ENCODE measurements around the gene COL10A1.
"Not testable (repeated sequence)": the region's sequence is repeated elsewhere in the genome, so short reads cannot be mapped to it uniquely, and the experiment has no call there.

COL10A1 gene

DNA sequence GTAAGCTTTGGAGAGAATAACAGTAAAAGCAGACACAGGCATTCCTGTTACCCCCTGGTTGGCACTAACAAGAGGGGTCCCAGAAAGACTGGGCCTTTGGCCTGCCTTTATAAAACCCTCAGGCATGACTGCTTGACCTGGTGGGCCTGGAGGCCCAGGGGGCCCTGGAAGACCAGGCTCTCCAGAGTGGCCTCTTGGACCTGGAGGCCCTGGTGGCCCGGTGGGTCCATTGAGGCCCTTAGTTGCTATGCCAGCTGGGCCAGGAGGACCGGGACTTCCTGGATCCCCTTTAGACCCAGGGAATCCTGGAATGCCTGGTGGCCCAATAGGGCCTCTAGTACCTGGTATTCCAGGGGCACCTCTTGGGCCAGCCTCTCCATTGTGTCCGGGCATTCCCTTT is 5.5 kb downstream of the COL10A1 start:
- no peak for DNase-seq (ENCODE audit: low read depth in 2 of 2)

DNA sequence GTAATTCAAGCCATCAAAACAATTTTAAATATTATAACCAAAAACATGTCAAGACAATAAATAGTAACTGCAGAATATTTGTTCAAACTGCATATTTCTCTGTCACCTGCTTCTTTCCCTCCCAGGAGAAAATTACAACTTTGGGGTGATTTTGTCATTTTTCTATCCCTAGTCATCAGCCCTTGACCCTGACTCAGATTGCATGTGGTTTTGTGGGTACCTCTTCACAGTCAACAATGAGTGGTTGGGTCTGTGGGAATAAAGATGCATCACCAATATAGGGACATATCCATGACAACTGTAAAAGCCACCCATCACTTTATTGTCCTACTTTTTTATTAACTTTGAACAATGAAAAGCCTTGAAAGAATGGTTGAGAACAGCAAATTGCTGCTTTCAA is 7.3 kb downstream of the COL10A1 start:
- DNase-seq (ENCODE audit: low read depth in 2 of 2), result no peak

DNA sequence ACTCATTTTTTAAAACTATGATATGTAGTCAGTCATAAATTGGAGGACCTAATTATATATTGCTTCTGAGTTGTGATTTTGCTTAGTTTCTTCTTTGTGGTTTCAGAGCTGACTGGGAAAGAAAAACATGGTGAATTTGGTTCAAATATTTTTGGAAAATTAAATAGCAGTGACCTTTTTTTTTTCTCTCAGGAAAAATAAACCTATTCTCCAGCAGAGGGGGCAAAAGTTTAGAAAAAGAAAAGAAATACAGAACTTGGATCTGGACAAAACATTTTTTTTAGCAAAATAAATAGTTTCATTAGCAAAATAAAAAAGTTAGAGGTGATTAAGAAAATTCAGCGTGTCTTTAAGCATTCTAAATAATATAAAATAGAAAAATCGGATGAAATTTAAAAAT is 10.2 kb downstream of the COL10A1 start:
- no peak for DNase-seq (ENCODE audit: low read depth in 2 of 2)

DNA sequence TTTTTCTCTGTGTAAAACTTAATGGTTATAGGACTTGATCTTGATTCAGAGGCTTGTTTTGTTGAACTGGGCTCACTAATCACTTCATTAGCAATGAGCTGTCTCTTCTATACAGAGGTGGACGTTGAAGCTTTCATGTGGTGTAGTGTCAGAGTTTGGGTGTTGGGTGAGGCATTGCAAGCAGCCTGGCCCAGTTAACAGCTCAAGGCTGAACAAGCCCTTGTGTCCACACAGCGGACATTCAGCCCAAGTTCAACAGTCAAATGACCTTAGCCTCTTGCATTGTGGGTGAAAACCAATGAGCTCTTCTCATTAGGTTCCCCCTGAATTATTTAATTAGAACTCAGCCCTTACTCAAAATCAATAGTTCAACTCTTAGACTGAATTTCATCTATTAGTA is 12.5 kb downstream of the COL10A1 start:
- no peak for DNase-seq (ENCODE audit: low read depth in 2 of 2)

DNA sequence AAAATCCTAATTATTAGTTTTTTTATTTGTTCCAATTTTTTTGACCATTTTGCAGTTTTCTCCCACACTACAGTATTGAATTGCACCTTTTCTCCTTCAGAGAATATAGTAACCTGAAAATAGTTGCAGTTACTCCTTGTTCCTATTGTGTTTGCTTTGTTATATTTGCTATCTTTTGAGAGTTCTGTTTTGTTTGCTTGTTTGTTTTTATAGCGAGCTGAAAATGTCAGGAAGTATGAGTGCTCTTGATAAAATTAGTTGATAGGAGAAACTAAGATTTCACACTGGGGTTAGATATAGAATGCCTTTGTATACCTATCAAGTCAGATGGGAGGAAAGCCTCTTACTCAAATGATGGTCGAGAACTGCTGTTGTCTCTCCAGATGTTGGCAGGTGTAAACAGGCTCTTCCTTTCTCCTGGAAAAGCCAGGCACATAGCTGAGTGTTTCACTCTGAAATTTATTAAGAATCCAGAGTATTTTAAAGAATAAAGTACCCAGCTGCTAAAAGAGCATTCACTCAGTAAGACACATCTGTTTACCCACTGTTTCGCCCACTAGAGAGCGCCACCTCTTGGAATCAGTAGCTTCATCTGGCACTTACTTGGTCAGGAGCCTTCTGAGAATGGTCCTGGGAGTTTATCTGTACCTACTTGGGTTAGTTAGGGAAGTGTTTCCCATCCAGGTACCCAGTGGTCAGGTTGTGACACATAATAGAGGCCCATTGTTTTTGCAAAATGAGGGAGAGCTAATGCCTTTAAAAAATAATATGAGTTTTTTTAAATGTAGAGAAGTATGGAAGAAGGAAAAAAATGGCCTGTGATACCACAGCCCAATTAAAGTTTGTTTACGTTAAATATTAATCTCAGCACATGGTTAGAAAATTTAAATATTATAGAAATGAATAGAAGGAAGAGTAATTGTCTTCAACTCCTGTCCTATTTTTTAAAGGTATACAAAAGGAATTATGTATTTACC is 14.1 kb downstream of the COL10A1 start:
- peak in 1 of 2 experiments; percentile 15 for DNase-seq (ENCODE audit: low read depth in 2 of 2)

DNA sequence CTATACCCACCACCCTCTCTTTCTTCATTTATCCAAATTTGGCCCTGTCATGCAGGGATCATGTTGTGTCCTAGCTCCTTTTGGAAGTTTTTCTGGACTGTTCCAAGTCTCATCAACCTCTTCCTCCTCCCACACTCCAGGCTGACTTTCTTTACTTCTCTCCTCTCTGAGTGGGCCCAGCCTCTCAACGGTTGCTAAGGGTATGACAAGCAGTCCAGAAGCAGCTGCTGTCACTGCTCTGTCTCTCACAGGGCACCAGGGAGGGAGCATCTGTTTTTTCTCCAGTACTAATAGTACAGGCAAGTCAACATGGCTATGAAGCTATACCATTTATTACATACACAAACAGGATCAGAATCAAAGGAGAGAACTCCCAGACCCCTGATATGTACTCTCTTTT is 17.1 kb downstream of the COL10A1 start:
- no peak for DNase-seq (ENCODE audit: low read depth in 2 of 2)

DNA sequence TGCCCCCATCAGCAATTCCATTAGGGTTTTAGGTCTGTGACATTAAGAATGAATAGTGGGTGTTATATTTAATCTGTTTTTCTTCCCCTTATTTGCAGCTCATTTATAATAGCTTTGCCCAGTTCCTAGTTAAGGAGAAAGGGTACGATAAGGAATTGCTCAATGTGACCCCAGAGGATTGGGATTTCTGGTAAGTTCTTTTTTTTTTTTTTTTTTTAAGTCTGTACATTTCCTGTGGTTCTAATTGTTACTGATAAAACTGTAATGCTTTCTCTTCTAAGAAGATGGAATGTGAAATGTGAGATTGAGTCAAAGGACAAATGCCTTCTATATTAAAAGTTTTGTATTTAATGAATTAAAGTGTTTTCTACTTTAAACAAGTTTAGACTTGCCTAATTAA is 19.8 kb downstream of the COL10A1 start:
- no peak for DNase-seq (ENCODE audit: low read depth in 2 of 2)

DNA sequence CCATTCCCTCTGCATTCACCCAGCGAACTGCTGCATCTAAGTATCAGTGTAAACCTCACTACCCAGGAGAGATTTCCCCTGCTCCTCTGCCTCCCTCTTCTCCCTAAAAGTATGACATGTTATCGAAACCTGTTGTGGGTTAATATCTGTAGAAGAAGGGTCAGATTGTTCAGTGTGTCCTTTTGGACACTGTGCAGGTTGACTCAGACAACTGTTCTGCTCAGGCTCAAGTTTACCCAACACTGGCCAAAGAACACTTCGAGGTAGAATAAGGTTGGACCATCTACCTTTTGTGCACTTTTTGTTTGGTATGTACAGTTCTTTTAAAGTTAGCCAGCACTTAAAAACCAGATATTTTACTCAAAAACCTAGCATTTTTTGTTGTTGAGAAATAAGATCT is 20.7 kb downstream of the COL10A1 start:
- no peak for DNase-seq (ENCODE audit: low read depth in 2 of 2)

DNA sequence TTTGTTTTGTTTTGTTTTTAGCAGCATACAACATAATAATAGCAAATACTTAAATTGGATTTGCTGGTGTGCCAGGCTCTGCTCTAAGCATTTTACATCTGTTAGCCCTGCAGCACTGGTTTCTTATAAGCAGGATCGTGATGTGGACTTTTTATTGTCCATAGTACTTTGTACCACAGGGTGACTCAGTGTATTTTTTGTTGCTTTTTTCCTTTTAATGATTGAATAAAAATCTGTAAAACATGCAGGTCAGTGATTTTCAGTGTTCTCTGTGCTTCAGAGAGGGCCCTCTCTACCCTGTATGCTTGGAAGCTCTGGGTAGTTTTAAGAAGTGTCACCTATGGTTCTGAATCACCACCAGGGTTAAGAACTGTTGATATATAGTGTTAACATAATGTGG is 21.3 kb downstream of the COL10A1 start:
- DNase-seq (ENCODE audit: low read depth in 2 of 2), result no peak

DNA sequence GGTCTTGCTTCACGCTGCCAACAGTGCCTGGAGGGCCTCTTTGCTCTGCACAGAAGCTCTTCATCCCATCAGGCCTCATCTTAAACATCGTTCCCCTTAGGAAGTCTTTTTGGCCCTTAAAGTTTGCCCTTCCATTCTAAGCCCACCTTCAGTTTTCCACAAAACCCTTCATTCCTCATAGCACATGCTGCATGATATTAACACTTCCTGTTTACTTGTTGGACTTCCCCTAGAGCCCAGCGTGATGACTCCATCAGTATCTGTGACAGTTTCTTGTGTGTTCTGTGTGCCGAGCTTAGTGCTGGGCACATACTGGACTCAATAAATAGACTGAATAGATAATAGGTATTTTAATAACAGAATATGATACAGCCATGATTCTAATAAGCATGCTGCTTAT is 23.1 kb downstream of the COL10A1 start:
- DNase-seq (ENCODE audit: low read depth in 2 of 2), result no peak

DNA sequence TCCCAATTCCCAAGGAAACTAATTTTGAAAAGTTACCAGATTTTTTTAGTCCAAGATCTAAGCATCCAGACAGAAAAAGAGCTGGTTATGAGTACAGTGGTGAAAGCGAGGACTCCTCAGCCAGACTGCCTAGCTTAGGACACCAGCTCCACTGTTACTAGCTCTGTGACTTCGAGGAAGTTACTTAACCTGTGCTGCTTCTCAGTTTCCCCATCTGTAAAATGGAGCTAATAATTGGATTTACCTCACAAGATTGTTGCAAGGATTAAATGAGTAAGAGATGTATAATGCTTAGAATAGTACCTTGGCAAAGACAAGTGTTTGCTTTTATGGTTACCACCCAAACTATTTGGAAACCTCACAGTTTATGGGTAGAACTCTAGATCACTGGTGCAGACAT is 24.1 kb downstream of the COL10A1 start:
- DNase-seq (ENCODE audit: low read depth in 2 of 2), result no peak

DNA sequence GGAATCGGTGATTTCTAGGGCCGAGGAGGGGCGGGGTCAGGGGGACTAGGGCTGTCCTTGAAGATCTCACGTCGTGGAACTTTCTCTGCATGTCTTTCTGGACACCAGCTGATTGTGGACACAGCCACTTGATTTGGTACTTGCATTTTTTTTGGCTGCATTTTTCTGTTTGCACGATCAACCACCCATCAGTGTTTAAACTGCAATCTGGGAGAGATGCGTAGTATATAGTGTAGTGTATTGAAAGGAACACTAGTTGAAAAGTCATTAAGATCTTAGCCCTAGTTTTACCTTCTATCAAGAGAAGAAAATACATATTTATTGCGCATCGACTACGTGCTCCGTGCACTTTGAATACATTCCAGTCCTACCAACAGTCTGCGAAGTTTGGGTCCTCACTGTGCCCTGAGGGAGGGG is 24.6 kb downstream of the COL10A1 start:
- DNase-seq (ENCODE audit: low read depth in 2 of 2), result peak; percentile 62 to 77

DNA sequence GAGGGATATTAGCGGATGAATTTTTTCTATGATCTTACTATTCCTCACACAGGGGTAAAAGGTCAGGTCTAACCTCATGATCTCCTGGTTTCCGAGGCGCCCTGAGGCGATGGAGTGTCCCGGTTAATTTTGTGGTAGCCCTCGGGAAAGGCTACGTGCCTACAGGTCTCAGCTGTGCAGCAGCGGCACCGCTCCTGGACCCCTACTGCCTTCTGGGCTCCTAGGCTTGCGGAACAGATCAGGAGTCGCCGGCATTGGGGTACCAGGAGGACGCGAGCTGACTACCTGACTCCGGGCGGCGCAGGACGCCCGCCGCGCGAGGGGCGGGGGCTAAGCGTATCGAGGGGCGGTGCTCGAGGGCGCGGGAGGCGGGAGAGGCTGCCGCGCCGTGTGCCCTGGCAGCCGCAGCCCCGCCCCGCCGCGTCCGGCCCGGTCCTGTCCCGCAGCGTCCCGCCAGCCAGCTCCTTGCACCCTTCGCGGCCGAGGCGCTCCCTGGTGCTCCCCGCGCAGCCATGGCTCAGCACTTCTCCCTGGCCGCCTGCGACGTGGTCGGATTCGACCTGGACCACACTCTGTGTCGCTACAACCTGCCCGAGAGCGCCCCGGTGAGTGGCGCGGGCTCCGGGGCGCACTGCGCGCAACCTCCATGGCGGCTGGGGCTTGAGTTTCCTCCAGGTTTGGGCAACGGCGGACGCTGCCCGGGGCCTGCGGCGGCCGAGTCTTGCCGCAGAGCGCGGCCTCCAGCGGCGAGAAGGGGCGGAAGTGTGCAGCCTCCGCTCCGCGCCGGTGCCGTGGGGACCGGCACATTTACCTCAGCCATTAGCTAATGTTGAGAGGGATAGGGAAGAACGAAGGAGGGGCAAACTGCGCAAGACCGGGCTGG is 25.3 kb downstream of the COL10A1 start, which contains the start of gene NT5DC1:
Gene NT5DC1 (plus strand): TSS at position 435 of the 883 bp plus-strand sequence. CDS start 78 bp downstream, at position 513.
- DNase-seq (ENCODE audit: low read depth in 2 of 2), result peak; percentile 71 to 82

DNA sequence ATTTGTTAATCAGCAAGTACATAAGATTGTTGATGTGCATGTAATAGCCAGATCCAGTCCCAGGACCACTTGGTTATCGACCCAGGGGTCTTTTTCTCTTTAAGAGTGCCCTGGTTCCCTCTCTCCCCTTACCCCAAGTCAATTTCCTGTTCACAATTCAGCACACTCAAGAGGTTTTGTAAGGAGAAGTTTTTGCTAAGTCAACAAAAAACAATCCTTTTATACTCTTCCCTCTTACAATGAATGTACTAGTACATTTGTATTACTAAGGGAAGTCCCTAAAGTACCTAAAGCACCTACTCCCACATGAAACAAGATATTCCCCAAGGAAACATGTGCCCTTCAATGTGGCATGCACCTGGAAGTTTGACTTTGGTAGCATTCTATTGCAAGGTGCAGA is 26.9 kb downstream of the COL10A1 start:
- no peak for DNase-seq (ENCODE audit: low read depth in 2 of 2)

DNA sequence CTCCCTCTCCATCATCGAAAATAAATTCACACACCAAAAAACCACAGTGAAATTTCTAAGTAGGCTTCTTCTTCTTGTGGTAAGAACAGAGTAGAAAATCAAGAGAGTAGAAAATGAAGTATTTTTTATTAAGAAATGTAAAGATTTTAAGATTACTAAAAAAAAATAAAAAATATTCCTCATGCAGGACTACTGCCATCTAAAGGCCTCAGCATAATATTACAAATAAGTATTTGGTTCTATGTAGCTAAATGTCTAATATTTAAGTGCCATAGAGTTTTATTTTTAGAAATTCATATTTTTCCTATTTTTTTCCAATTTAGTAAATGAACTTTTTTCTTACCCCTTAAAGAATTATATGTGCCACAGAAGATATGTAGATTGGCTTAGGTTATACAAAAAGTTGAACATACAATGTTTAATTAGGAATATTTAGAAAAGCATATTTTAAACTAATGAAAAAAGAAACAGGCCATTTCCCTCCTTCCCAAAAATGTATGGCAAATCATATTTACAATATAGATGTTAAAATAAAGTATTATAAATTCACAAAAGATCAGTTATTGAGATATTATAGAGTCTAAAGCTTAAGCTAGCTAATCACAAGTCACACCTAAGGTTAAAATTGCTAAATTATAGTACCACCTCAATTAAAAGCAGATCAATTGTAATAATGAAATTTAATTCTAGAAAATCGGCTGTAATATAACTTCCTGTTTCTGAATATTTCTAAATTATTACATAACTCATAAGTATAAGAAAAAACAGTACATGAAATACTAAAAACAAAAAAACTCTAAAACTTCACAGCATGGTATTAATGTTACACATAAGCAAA is 28.7 kb downstream of the COL10A1 start:
- DNase-seq (ENCODE audit: low read depth in 2 of 2), result no peak

DNA sequence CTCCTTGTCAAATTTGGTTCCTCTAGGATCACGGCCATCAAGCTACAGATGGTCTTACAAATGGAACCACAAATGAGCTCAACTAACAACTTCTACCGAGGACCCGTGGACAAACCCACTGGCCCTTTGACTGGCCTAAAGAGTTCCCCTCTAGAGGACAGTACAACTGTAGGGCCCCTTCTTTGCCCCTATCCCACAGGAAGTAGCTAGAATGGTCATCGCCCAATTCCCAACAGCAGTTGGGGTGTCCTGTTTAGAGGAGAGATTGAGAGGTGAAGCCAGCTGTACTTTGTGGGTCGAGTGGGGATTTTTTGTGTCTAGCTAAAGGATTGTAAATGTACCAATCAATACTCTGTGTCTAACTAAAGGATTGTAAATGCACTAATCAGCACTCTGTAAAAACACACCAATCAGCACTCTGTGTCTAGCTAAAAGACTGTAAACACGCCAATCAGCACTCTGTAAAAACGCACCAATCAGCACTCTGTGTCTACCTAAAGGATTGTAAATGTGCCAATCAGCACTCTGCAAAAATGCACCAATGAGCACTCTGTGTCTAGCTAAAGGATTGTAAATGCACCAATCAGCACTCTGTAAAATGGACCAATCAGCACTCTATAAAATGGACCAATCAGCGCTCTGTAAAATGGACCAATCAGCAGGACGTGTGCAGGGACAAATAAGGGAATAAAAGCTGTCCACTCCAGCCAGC is 29.7 kb downstream of the COL10A1 start:
- not testable (repeated sequence) for DNase-seq (ENCODE audit: low read depth in 2 of 2)

DNA sequence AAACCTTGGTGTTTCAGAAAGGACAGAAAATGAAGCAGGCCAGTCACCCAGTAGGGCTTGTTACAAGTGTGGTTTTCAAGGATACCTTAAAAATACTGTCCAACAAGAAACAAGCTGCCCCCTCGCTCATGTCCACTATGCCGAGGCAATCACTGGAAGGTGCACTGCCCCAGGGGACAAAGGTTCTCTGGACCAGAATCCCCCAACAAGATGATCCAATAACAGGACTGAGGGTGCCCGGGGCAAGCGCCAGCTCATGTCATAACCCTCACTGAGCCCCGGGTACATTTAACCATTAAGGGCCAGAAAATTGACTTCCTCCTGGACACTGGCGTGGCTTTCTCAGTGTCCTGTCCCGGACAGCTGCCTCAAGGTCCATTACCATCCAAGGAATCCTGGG is 31.9 kb downstream of the COL10A1 start:
- DNase-seq (ENCODE audit: low read depth in 2 of 2), result no peak

DNA sequence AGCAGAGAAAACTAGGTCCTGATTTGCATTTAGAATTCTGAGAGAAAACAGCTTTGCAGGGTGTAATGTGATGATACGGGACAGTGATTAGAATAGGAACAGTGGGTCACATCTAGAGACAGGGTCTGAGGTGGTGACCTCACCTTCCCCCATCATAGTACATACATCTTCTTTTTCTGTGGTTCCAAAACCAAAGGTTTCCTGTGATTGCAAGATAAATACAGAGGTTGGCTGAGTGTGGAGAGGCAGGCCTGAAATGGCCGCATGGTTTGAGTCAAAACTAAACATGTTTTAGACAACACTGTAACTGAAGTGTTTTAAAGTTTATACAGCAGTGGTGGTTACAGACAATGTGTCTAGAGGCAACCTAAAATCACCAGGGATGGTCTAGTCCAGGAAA is 35.7 kb downstream of the COL10A1 start:
- DNase-seq (ENCODE audit: low read depth in 2 of 2), result no peak

DNA sequence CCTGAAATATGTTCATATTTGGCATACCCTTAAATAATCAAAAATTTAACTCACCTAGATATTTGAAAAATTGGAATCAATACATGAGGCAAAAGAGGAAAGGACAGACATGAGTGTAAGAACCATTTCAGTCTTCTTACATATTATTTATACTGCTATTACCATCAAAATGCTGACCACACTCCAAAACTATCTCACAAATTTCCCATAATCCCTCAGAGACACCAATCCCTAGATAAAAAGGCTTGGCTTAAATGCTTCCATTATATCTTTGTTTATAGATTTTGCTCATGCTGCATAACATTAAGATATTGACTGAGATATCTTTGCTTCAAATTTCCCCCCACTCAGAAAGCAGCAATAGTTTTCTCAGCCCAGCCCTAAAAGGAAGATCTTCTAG is 37.0 kb downstream of the COL10A1 start:
- DNase-seq (ENCODE audit: low read depth in 2 of 2), result no peak

DNA sequence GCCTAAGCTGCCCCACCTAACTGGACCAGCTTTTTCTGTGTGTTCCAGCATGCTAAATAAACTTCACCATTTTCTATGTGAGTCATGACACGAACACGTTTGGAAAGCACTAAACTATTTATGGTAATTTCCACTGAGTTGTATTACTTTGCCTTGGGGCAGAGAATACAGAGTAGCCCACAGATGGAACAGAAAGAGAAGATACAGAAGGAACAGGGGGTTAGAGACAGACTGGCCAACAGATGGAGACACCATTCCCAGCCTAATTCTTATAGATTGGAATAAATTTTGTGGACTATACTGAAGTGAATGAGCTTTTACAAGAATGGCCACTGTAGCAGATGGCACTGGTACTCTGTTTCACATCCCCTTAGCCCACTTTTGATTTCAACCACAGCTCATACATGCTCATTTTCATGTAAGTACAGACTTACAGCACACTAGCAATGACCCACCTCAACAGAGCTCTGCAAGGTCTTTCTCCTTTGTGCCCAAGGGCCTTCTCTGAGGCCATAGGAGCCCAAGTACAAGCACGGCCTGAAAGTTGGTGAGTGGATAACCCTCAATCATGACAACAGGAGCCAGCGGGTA is 38.4 kb downstream of the COL10A1 start:
- no peak for DNase-seq (ENCODE audit: low read depth in 2 of 2)

DNA sequence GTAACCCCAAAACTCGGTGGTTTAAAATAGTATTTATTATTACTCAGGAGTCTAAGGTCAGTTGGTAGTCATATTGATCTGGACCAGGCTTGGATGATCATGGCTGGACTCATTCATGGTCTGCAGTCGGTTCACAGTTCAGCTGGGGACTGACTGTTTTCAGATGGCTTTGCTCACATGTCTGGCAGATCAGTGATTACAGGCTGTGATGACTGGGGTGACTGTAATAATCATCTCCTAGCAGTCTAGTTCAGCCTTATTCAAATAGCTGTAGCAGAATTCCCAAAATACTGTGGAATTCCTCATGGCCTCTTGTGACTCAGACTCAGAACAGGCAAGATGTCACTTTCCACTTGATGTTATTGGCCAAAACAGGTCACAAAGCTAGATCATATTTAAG is 41.6 kb downstream of the COL10A1 start:
- no peak for DNase-seq (ENCODE audit: low read depth in 2 of 2)

Data from stimulated activated CD4-positive, alpha-beta T cell treated with anti-CD3 and anti-CD28 coated beads, Interleukin-12 subunit alpha, Interleukin-12 subunit beta, amount 100 ng/mL, for 24 hours (primary cell).